MM.1S (cell line): Measurements from ENCODE around the gene ATRN.

Source experiments
- DNase-seq: peaks from one replicate; pipeline ENCODE4 v3.0.0-alpha.2; 2015
- H2AFZ ChIP-seq: fragments of 300-600 bp; sonication (generic); 2 replicates; pipeline ENCODE4 v1.6.0; 2016; ENCODE audit warnings: antibody characterized with exemption, low read length
- H3F3A ChIP-seq: fragments of 300-600 bp; sonication (generic); 2 replicates; pipeline ENCODE4 v1.6.1; 2016; ENCODE audit warnings: mild to moderate bottlenecking, antibody characterized with exemption, low read length, moderate library complexity, mixed read lengths; ENCODE audit not compliant: insufficient read depth
- H3K27ac ChIP-seq: fragments of 300-600 bp; sonication (generic); 2 replicates; pipeline ENCODE4 v1.5.1; 2016; ENCODE audit warnings: mild to moderate bottlenecking, low read length
- H3K27me3 ChIP-seq: fragments of 300-600 bp; sonication (generic); replicated peaks from 2 replicates; pipeline ENCODE4 v1.6.0; 2016; ENCODE audit warnings: low read length; ENCODE audit not compliant: insufficient read depth
- H3K36me3 ChIP-seq: fragments of 300-600 bp; sonication (generic); replicated peaks from 2 replicates; pipeline ENCODE4 v1.6.1; 2016; ENCODE audit warnings: mild to moderate bottlenecking, low read length, mixed read lengths; ENCODE audit not compliant: insufficient read depth
- H3K4me1 ChIP-seq: fragments of 300-600 bp; sonication (generic); 2 replicates; pipeline ENCODE4 v1.6.1; 2016; ENCODE audit warnings: low read length, mixed read lengths
- H3K4me2 ChIP-seq: fragments of 300-600 bp; sonication (generic); 2 replicates; pipeline ENCODE4 v1.6.0; 2016; ENCODE audit warnings: low read depth, low read length
- H3K4me3 ChIP-seq: fragments of 300-600 bp; sonication (generic); 2 replicates; pipeline ENCODE4 v1.5.1; 2016; ENCODE audit warnings: low read length, mixed read lengths
- H3K79me2 ChIP-seq: fragments of 300-600 bp; sonication (generic); 2 replicates; pipeline ENCODE4 v1.6.1; 2016; ENCODE audit warnings: mixed run types, low read length, mixed read lengths
- H3K9ac ChIP-seq: fragments of 300-600 bp; sonication (generic); 2 replicates; pipeline ENCODE4 v1.6.1; 2016; ENCODE audit warnings: low read length, mixed read lengths
- H3K9me2 ChIP-seq: fragments of 300-600 bp; sonication (generic); replicated peaks from 2 replicates; pipeline ENCODE4 v1.6.1; 2016; ENCODE audit warnings: mild to moderate bottlenecking, low read length, mixed read lengths; ENCODE audit not compliant: insufficient read depth
- H3K9me3 ChIP-seq: fragments of 300-600 bp; sonication (generic); replicated peaks from 2 replicates; pipeline ENCODE4 v1.6.1; 2016; ENCODE audit warnings: mild to moderate bottlenecking, low read length, mixed read lengths; ENCODE audit not compliant: insufficient read depth
- H4K20me1 ChIP-seq: fragments of 300-600 bp; sonication (generic); 2 replicates; pipeline ENCODE4 v1.6.1; 2016; ENCODE audit warnings: mild to moderate bottlenecking, low read length, moderate library complexity, mixed read lengths; ENCODE audit not compliant: insufficient read depth
- EZH2 ChIP-seq: fragments of 300-600 bp; sonication (generic); optimal IDR thresholded peaks from 2 replicates; pipeline ENCODE3; 2017; ENCODE audit warnings: low read depth, mild to moderate bottlenecking, antibody characterized with exemption, low read length, mixed read lengths
- EZH2phosphoT487 ChIP-seq: fragments of 300-600 bp; sonication (generic); IDR thresholded peaks from 2 replicates; pipeline ENCODE4 v1.6.1; 2018; ENCODE audit warnings: antibody characterized with exemption, low read length
- TF ChIP-seq, protein P1 (sequence below): fragments of 300-600 bp; sonication (generic); IDR thresholded peaks from 2 replicates; pipeline ENCODE4 v1.5.1; 2016; ENCODE audit warnings: antibody characterized with exemption, low read length, mixed read lengths

ATRN gene

GRCh38 chr20:3622406-3622805 lies 151.6 kb downstream of the ATRN start:
- no peak for DNase-seq
- H3K36me3 ChIP-seq: no peaks in the 10 kb centered on the region
- no peaks in the 10 kb centered on the region for H3F3A ChIP-seq
- H3K4me3 ChIP-seq: no peak overlapping the region
- H2AFZ ChIP-seq: no peak overlapping the region
- no peaks in the 10 kb centered on the region for H3K4me1 ChIP-seq
- no peaks in the 10 kb centered on the region for H3K9me3 ChIP-seq
- H3K79me2 ChIP-seq: no peaks in the 10 kb centered on the region
- TF ChIP-seq EZH2 (no peak), EZH2phosphoT487 (no peak)
- TF ChIP-seq, protein P1, sequence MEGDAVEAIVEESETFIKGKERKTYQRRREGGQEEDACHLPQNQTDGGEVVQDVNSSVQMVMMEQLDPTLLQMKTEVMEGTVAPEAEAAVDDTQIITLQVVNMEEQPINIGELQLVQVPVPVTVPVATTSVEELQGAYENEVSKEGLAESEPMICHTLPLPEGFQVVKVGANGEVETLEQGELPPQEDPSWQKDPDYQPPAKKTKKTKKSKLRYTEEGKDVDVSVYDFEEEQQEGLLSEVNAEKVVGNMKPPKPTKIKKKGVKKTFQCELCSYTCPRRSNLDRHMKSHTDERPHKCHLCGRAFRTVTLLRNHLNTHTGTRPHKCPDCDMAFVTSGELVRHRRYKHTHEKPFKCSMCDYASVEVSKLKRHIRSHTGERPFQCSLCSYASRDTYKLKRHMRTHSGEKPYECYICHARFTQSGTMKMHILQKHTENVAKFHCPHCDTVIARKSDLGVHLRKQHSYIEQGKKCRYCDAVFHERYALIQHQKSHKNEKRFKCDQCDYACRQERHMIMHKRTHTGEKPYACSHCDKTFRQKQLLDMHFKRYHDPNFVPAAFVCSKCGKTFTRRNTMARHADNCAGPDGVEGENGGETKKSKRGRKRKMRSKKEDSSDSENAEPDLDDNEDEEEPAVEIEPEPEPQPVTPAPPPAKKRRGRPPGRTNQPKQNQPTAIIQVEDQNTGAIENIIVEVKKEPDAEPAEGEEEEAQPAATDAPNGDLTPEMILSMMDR: no peak
- H3K27ac ChIP-seq: no peak overlapping the region
- H3K27me3 ChIP-seq: no peaks in the 10 kb centered on the region
- H4K20me1 ChIP-seq: no peaks in the 10 kb centered on the region
- no peaks in the 10 kb centered on the region for H3K9me2 ChIP-seq
- H3K9ac ChIP-seq: no peak overlapping the region
- H3K4me2 ChIP-seq: no peak overlapping the region

- Histone ChIP-seq H3F3A (no peaks in the 10 kb centered on the region), H3K27ac (no peak overlapping the region), H3K9me3 (no peaks in the 10 kb centered on the region), H4K20me1 (no peaks in the 10 kb centered on the region), H3K4me2 (no peak overlapping the region), H3K9ac (no peak overlapping the region), H3K79me2 (no peaks in the 10 kb centered on the region), H3K9me2 (no peaks in the 10 kb centered on the region), H3K4me3 (no peak overlapping the region), H2AFZ (no peak overlapping the region), H3K4me1 (no peaks in the 10 kb centered on the region), H3K36me3 (no peaks in the 10 kb centered on the region), H3K27me3 (no peaks in the 10 kb centered on the region)
- no peak for DNase-seq
- TF ChIP-seq EZH2 (no peak), EZH2phosphoT487 (no peak)
These were observed 156.7 kb downstream of the ATRN start for GRCh38 chr20:3627476-3627875.

GRCh38 chr20:3628502-3629314 lies 157.9 kb downstream of the ATRN start:
- no peaks in the 10 kb centered on the region for H3K27me3 ChIP-seq
- no peaks in the 10 kb centered on the region for H3K79me2 ChIP-seq
- H3K4me2 ChIP-seq: no peak overlapping the region
- TF ChIP-seq EZH2phosphoT487 (no peak), EZH2 (no peak)
- TF ChIP-seq, protein P1: no peak
- no peak overlapping the region for H2AFZ ChIP-seq
- no peaks in the 10 kb centered on the region for H3K9me3 ChIP-seq
- H3K9ac ChIP-seq: no peak overlapping the region
- H3K9me2 ChIP-seq: no peaks in the 10 kb centered on the region
- H4K20me1 ChIP-seq: no peaks in the 10 kb centered on the region
- no peaks in the 10 kb centered on the region for H3K4me1 ChIP-seq
- no peak for DNase-seq
- H3K27ac ChIP-seq: no peak overlapping the region
- no peak overlapping the region for H3K4me3 ChIP-seq
- H3K36me3 ChIP-seq: no peaks in the 10 kb centered on the region
- no peaks in the 10 kb centered on the region for H3F3A ChIP-seq

DNA sequence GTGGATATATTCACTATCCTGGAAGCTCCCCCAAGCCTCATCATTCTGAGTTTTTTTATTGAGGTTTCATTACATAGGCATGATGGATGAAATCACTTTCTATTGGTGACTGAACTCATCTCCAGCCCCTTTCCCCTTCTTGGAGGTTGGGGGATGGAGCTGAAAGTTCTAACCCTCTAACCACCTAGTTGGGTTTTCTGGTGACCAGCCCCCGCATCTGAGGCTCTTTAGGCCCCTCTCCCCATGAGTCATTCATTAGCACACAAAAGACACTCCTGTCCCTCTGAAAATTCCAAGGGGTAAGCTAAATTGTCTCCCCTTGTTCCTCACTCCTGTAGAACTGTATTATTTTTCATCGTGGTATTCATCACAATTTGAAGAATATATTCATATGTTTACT lies 159.1 kb downstream of the ATRN start:
- no peak overlapping the region for H3K27ac ChIP-seq
- no peak overlapping the region for H3K9ac ChIP-seq
- no peak overlapping the region for H3K4me2 ChIP-seq
- no peaks in the 10 kb centered on the region for H3K9me2 ChIP-seq
- H3K36me3 ChIP-seq: no peaks in the 10 kb centered on the region
- no peaks in the 10 kb centered on the region for H4K20me1 ChIP-seq
- no peaks in the 10 kb centered on the region for H3K27me3 ChIP-seq
- TF ChIP-seq EZH2: no peak
- no peak for TF ChIP-seq EZH2phosphoT487
- TF ChIP-seq, protein P1: no peak
- no peaks in the 10 kb centered on the region for H3K79me2 ChIP-seq
- no peak overlapping the region for H2AFZ ChIP-seq
- H3K9me3 ChIP-seq: no peaks in the 10 kb centered on the region
- no peak overlapping the region for H3K4me3 ChIP-seq
- no peaks in the 10 kb centered on the region for H3K4me1 ChIP-seq
- H3F3A ChIP-seq: no peaks in the 10 kb centered on the region
- no peak for DNase-seq
